HL-60 (cell line): ENCODE results near the gene UBA7.
A peak's percentile ranks its signal among the peaks of the same experiment; 100 is the strongest.
"Not testable (repeated sequence)": the region's sequence is repeated elsewhere in the genome, so short reads cannot be mapped to it uniquely, and the experiment has no call there.

ENCODE experiments used
- DNase-seq, 2 experiments: peaks; one replicate each; pipeline ENCODE4 v3.0.0-alpha.2; 2010 to 2020; ENCODE audit warnings: low read depth in 1 of 2, low spot score in 1 of 2
- H3K27ac ChIP-seq: fragments of 250-450 bp; sonication (Bioruptor Pico); replicated peaks from 2 replicates; pipeline ENCODE4 v1.5.1; 2020; ENCODE audit warnings: mild to moderate bottlenecking, moderate library complexity
- H3K27me3 ChIP-seq: fragments of 250-450 bp; sonication (Bioruptor Pico); 2 replicates; pipeline ENCODE4 v1.5.1; 2021; ENCODE audit warnings: mild to moderate bottlenecking, moderate library complexity; ENCODE audit not compliant: insufficient read depth, poor library complexity, severe bottlenecking
- H3K4me3 ChIP-seq: replicated peaks from 2 replicates; pipeline ENCODE4 v1.5.1; 2011; ENCODE audit warnings: mild to moderate bottlenecking, control low read depth, low read length; ENCODE audit not compliant: insufficient read depth
- GABPA ChIP-seq: IDR thresholded peaks from 2 replicates; pipeline ENCODE4 v1.6.1; 2012; ENCODE audit warnings: low read depth
- POLR2AphosphoS5 ChIP-seq: IDR thresholded peaks from 2 replicates; pipeline ENCODE4 v1.6.1; 2012; ENCODE audit warnings: low read depth
- SPI1 ChIP-seq: IDR thresholded peaks from 2 replicates; pipeline ENCODE4 v1.6.1; 2012; ENCODE audit warnings: low read depth, mild to moderate bottlenecking, borderline replicate concordance
- TF ChIP-seq, protein P1 (sequence below): IDR thresholded peaks from 2 replicates; pipeline ENCODE4 v1.6.1; 2012; ENCODE audit warnings: low read depth; ENCODE audit not compliant: insufficient replicate concordance
- TF ChIP-seq, protein P2 (sequence below): IDR thresholded peaks from one replicate; pipeline ENCODE4 v1.5.1; 2011; ENCODE audit warnings: low read length, control low read depth, inconsistent platforms; ENCODE audit not compliant: insufficient read depth

Gene UBA7

DNA sequence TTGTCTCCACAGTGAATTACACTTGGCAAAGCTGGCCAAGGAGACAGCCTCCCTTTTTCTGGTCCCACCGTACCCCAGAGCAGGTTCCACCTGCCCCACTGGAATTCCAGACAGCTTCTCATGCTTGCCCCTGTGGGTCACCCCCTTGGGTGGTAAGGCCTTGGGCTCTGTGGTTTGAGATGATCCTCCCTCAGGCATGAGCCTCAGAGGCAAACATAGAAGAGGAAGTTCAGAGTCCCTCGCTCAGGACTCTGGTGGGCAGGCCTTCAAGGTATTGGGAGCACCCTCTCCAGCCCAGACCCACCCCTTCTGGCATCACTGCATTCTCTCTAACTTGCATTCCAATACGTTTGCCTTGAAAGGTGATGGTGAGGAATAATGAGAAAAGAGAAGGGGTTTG lies 17.6 kb upstream of the UBA7 start:
- Histone ChIP-seq H3K27ac (no peak overlapping the region), H3K4me3 (no peak overlapping the region), H3K27me3 (no peaks in the 10 kb centered on the region)
- peak in 1 of 2 experiments; percentile 48 for DNase-seq
- TF ChIP-seq, protein P1, sequence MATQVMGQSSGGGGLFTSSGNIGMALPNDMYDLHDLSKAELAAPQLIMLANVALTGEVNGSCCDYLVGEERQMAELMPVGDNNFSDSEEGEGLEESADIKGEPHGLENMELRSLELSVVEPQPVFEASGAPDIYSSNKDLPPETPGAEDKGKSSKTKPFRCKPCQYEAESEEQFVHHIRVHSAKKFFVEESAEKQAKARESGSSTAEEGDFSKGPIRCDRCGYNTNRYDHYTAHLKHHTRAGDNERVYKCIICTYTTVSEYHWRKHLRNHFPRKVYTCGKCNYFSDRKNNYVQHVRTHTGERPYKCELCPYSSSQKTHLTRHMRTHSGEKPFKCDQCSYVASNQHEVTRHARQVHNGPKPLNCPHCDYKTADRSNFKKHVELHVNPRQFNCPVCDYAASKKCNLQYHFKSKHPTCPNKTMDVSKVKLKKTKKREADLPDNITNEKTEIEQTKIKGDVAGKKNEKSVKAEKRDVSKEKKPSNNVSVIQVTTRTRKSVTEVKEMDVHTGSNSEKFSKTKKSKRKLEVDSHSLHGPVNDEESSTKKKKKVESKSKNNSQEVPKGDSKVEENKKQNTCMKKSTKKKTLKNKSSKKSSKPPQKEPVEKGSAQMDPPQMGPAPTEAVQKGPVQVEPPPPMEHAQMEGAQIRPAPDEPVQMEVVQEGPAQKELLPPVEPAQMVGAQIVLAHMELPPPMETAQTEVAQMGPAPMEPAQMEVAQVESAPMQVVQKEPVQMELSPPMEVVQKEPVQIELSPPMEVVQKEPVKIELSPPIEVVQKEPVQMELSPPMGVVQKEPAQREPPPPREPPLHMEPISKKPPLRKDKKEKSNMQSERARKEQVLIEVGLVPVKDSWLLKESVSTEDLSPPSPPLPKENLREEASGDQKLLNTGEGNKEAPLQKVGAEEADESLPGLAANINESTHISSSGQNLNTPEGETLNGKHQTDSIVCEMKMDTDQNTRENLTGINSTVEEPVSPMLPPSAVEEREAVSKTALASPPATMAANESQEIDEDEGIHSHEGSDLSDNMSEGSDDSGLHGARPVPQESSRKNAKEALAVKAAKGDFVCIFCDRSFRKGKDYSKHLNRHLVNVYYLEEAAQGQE = no peak
- TF ChIP-seq POLR2AphosphoS5 (no peak), GABPA (no peak), SPI1 (no peak)
- TF ChIP-seq, protein P2, sequence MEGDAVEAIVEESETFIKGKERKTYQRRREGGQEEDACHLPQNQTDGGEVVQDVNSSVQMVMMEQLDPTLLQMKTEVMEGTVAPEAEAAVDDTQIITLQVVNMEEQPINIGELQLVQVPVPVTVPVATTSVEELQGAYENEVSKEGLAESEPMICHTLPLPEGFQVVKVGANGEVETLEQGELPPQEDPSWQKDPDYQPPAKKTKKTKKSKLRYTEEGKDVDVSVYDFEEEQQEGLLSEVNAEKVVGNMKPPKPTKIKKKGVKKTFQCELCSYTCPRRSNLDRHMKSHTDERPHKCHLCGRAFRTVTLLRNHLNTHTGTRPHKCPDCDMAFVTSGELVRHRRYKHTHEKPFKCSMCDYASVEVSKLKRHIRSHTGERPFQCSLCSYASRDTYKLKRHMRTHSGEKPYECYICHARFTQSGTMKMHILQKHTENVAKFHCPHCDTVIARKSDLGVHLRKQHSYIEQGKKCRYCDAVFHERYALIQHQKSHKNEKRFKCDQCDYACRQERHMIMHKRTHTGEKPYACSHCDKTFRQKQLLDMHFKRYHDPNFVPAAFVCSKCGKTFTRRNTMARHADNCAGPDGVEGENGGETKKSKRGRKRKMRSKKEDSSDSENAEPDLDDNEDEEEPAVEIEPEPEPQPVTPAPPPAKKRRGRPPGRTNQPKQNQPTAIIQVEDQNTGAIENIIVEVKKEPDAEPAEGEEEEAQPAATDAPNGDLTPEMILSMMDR = no peak

DNA sequence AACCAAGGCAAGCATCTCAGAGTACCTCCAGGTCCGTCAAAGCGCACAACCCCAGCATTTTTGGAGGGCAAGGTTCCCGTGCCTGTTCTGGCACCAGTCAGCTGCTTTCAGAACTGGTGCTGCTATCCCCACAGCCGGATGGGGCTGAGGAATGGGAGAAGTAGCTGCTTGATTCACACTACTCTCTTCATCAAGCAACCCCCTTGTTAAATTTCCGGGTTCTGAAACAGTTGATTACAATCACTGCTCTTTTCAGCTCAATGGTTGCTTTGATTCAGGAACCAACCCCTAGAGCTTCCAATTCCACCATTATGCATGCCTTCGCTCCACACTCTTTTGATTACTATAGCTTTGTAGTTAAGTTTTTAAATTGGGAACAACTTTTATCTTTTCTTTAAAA lies 12.3 kb upstream of the UBA7 start:
- Histone ChIP-seq H3K4me3 (no peak overlapping the region), H3K27me3 (no peaks in the 10 kb centered on the region), H3K27ac (no peak overlapping the region)
- TF ChIP-seq, protein P2 = no peak
- TF ChIP-seq POLR2AphosphoS5 = no peak
- no peak for TF ChIP-seq SPI1
- TF ChIP-seq GABPA = no peak
- TF ChIP-seq, protein P1 = no peak
- DNase-seq = no peak

DNA sequence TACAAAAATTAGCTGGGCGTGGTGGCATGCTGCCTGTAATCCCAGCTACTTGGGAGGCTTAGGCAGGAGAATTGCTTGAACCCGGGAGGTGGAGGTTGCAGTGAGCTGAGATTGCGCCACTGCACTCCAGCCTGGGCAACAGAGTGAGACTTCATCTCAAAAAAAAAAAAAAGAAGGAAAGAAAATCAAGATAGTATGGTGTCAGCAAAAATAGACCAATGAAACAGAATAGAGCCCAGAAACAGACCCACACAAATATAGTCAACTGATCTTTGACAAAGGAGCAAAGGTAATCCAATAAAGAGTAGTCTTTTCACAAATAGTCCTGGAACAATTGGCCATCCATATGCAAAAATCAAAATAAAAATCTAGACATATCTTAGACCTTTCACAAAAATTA lies 9.4 kb upstream of the UBA7 start:
- H3K27me3 ChIP-seq, H3K4me3 ChIP-seq: not testable (repeated sequence)

DNA sequence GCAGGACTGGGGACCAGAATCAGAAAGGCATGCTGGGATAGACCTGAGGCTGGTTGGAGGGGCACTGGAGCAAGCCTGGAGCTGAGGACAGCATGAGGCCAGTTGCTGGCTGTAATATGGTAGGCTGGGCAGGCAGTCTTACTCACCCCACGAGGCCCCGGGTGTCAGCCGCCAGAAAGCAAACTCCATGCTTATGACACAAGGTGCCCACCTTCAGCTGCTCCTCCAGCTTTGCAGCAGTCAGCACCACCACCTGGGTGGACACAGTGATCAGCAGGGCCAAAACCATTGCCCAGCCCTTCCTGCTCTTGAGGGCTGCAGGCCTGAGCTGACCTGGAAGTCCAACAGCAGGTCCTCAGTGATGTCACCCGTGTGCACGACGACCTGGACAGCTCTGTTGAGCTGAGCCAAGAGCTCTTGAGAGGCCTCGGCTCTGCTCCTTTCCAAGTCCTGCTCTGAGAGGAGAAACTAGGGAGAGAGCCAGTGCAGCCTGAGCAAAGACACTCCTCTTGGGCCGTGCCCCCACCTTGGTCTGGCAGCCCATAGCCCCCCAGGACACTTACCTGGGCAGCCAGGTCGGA lies 747 bp downstream of the UBA7 start:
- Histone ChIP-seq H3K27ac (peak overlapping the region; percentile 65), H3K27me3 (no peaks in the 10 kb centered on the region), H3K4me3 (peak overlapping the region; percentile 34)
- DNase-seq = no peak
- TF ChIP-seq POLR2AphosphoS5 (no peak), SPI1 (no peak), GABPA (no peak)
- TF ChIP-seq, protein P2 = no peak
- TF ChIP-seq, protein P1 = no peak

More for the DNA sequence above, 9.4 kb upstream of the UBA7 start:
- H3K27ac ChIP-seq, DNase-seq: not testable (repeated sequence)
